ENCODE measurements around the gene ORAI2.

DNA sequence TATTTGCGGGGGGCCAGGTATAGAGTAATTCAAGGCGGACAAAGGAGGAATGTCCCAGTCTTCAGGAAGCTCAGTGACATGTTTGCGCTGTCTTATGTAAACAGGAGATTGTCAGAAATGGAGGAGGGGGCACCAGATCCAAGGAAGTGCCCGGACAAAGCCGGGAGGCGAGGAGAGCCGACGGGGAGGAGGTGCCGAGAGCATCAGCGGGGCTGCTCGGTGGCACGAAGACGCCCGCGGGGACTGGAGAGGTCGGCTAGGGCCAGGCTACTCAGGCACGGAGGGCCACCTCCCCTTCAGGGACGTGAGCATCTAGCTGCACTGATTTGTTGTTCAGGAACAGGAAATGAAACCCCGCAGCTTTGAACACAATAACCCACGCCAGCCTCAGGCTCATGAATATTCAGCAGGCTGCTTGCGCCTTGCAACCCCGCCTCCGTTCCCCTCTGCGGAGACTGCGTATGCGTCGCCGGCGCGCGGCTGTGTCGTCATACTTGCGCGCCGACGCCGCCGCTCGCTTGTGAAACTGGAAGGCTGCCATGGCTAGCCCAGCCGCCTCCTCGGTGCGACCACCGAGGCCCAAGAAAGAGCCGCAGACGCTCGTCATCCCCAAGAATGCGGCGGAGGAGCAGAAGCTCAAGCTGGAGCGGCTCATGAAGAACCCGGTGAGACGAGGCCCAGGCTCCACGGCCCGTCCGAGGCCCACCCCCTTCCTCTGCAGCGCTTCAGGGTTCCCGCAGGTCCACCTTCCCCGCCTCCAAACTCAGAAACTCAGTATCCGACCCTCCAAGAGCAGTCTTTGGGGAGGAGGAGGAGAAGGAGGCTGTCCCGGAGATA is 37.3 kb upstream of the ORAI2 start, which contains the start of gene PRKRIP1:
- TF ChIP-seq POLR2A (IDR thresholded peaks at IDR 0.05), result peak; percentile 50
- TF ChIP-seq, protein P1, sequence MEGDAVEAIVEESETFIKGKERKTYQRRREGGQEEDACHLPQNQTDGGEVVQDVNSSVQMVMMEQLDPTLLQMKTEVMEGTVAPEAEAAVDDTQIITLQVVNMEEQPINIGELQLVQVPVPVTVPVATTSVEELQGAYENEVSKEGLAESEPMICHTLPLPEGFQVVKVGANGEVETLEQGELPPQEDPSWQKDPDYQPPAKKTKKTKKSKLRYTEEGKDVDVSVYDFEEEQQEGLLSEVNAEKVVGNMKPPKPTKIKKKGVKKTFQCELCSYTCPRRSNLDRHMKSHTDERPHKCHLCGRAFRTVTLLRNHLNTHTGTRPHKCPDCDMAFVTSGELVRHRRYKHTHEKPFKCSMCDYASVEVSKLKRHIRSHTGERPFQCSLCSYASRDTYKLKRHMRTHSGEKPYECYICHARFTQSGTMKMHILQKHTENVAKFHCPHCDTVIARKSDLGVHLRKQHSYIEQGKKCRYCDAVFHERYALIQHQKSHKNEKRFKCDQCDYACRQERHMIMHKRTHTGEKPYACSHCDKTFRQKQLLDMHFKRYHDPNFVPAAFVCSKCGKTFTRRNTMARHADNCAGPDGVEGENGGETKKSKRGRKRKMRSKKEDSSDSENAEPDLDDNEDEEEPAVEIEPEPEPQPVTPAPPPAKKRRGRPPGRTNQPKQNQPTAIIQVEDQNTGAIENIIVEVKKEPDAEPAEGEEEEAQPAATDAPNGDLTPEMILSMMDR (IDR thresholded peaks at IDR 0.05), result no peak

Data from right lobe of liver (tissue), 4 donors.